ENCODE results near the gene LRRC74B. TPM values are rescaled to one million over a fixed set of nuclear protein-coding genes. Genes with fewer than 3 reads are reported as not detected.

LRRC74B gene
- total and polyA plus RNA-seq, 3 donors from 2014 or later, result 3.0 to 8.7 (median 5.4) TPM

GRCh38 chr22:21015466-21016006, 30.2 kb upstream of the LRRC74B start:
- DNase-seq, result no peak
- Histone ChIP-seq H3K36me3 (ENCODE audit: low read depth, missing control alignments) (no peaks in the 10 kb centered on the region), H3K4me3 (no peak overlapping the region), H3K4me1 (peaks cover 18% of the 10 kb centered on the region), H3K27ac (peak overlapping the region; percentile 30 to 45), H3K9me3 (no peaks in the 10 kb centered on the region), H3K27me3 (no peaks in the 10 kb centered on the region)
- TF ChIP-seq POLR2A (IDR thresholded peaks at IDR 0.05) (no peak), CTCF (IDR thresholded peaks at IDR 0.05) (no peak)
- intact Hi-C loops (cut with DNase I; ENCODE audit: low total_unique reads), result no loop called here
- WGBS, 2 donors, result 67 to 72% methylated on average over 7 to 10 of the region's 10 CpGs

- Histone ChIP-seq H3K27me3 (no peaks in the 10 kb centered on the region), H3K27ac (no peak overlapping the region), H3K4me3 (no peak overlapping the region), H3K4me1 (peaks cover 18% of the 10 kb centered on the region), H3K9me3 (no peaks in the 10 kb centered on the region), H3K36me3 (ENCODE audit: low read depth, missing control alignments) (no peaks in the 10 kb centered on the region)
- 87 to 90% methylated on average over 13 of the region's 13 CpGs for WGBS, 2 donors
- intact Hi-C loops (cut with DNase I; ENCODE audit: low total_unique reads), result no loop called here
- no peak for DNase-seq
- TF ChIP-seq POLR2A (IDR thresholded peaks at IDR 0.05), result no peak
- TF ChIP-seq CTCF (IDR thresholded peaks at IDR 0.05), result no peak
These were observed 28.9 kb upstream of the LRRC74B start for GRCh38 chr22:21016644-21017420.

GRCh38 chr22:21018314-21018713, 27.4 kb upstream of the LRRC74B start:
- Histone ChIP-seq H3K36me3 (ENCODE audit: low read depth, missing control alignments) (no peaks in the 10 kb centered on the region), H3K27me3 (no peaks in the 10 kb centered on the region), H3K4me3 (no peak overlapping the region), H3K4me1 (peaks cover 18% of the 10 kb centered on the region), H3K9me3 (no peaks in the 10 kb centered on the region), H3K27ac (no peak overlapping the region)
- no peak for DNase-seq
- WGBS, 2 donors, result 94 to 99% methylated on average over 3 to 4 of the region's 4 CpGs
- intact Hi-C loops (cut with DNase I; ENCODE audit: low total_unique reads), result no loop called here
- TF ChIP-seq POLR2A (IDR thresholded peaks at IDR 0.05) (no peak), CTCF (IDR thresholded peaks at IDR 0.05) (no peak)

- intact Hi-C loops (cut with DNase I; ENCODE audit: low total_unique reads), result no loop called here
- WGBS, 2 donors, result 76 to 80% methylated on average over 7 of the region's 7 CpGs
- TF ChIP-seq CTCF (IDR thresholded peaks at IDR 0.05) (no peak), POLR2A (IDR thresholded peaks at IDR 0.05) (no peak)
These were observed 24.8 kb upstream of the LRRC74B start for GRCh38 chr22:21020802-21021429.

More at GRCh38 chr22:21020802-21021429, 24.8 kb upstream of the LRRC74B start:
- H3K4me3 ChIP-seq, result no peak overlapping the region
- no peak for DNase-seq
- H3K36me3 ChIP-seq (ENCODE audit: low read depth, missing control alignments), result no peaks in the 10 kb centered on the region
- H3K4me1 ChIP-seq, result no peaks in the 10 kb centered on the region
- no peak overlapping the region for H3K27ac ChIP-seq
- H3K27me3 ChIP-seq, result no peaks in the 10 kb centered on the region
- H3K9me3 ChIP-seq, result no peaks in the 10 kb centered on the region
